ENCODE data around the gene LCT.
"Not testable (repeated sequence)": the region's sequence is repeated elsewhere in the genome, so short reads cannot be mapped to it uniquely, and the experiment has no call there.

Gene LCT

GRCh38 chr2:135800513-135801460, 36.2 kb downstream of the LCT start:
- in situ Hi-C loops (cut with MboI; ENCODE audit: low pct_unique_long_range_greater_than_20kb, low sequenced_read_pairs): no loop called here
- DNase-seq: no peak

- no peak for DNase-seq
- in situ Hi-C loops (cut with MboI; ENCODE audit: low pct_unique_long_range_greater_than_20kb, low sequenced_read_pairs): no loop called here
Measured at GRCh38 chr2:135799738-135800137, 37.2 kb downstream of the LCT start.

GRCh38 chr2:135798762-135799161, 38.2 kb downstream of the LCT start:
- in situ Hi-C loops (cut with MboI; ENCODE audit: low pct_unique_long_range_greater_than_20kb, low sequenced_read_pairs): no loop called here
- DNase-seq: no peak

GRCh38 chr2:135798275-135798705, 38.7 kb downstream of the LCT start:
- no peak for DNase-seq
- in situ Hi-C loops (cut with MboI; ENCODE audit: low pct_unique_long_range_greater_than_20kb, low sequenced_read_pairs): no loop called here

GRCh38 chr2:135797497-135798274, 39.3 kb downstream of the LCT start:
- in situ Hi-C loops (cut with MboI; ENCODE audit: low pct_unique_long_range_greater_than_20kb, low sequenced_read_pairs): no loop called here
- peak; percentile 94 for DNase-seq

- no peak for DNase-seq
- in situ Hi-C loops (cut with MboI; ENCODE audit: low pct_unique_long_range_greater_than_20kb, low sequenced_read_pairs): no loop called here
Measured at GRCh38 chr2:135796606-135797005, 40.4 kb downstream of the LCT start.

- DNase-seq: peak; percentile 48
- in situ Hi-C loops (cut with MboI; ENCODE audit: low pct_unique_long_range_greater_than_20kb, low sequenced_read_pairs): not testable (repeated sequence)
Measured at GRCh38 chr2:135795641-135796040, 41.3 kb downstream of the LCT start.

GRCh38 chr2:135792401-135793150, 44.4 kb downstream of the LCT start:
- DNase-seq: peak; percentile 34

GRCh38 chr2:135791418-135792190, 45.4 kb downstream of the LCT start:
- no peak for DNase-seq
- in situ Hi-C loops (cut with MboI; ENCODE audit: low pct_unique_long_range_greater_than_20kb, low sequenced_read_pairs): no loop called here

More at GRCh38 chr2:135792401-135793150, 44.4 kb downstream of the LCT start:
- in situ Hi-C loops (cut with MboI; ENCODE audit: low pct_unique_long_range_greater_than_20kb, low sequenced_read_pairs): no loop called here

GRCh38 chr2:135790423-135790822, 46.6 kb downstream of the LCT start:
- in situ Hi-C loops (cut with MboI; ENCODE audit: low pct_unique_long_range_greater_than_20kb, low sequenced_read_pairs): no loop called here
- no peak for DNase-seq

GRCh38 chr2:135786823-135787222, 50.2 kb downstream of the LCT start:
- DNase-seq: no peak
- in situ Hi-C loops (cut with MboI; ENCODE audit: low pct_unique_long_range_greater_than_20kb, low sequenced_read_pairs): no loop called here

GRCh38 chr2:135785032-135785431, 52.0 kb downstream of the LCT start:
- no peak for DNase-seq
- in situ Hi-C loops (cut with MboI; ENCODE audit: low pct_unique_long_range_greater_than_20kb, low sequenced_read_pairs): no loop called here

GRCh38 chr2:135783439-135783838, 53.5 kb downstream of the LCT start:
- in situ Hi-C loops (cut with MboI; ENCODE audit: low pct_unique_long_range_greater_than_20kb, low sequenced_read_pairs): no loop called here
- no peak for DNase-seq

- DNase-seq: no peak
- in situ Hi-C loops (cut with MboI; ENCODE audit: low pct_unique_long_range_greater_than_20kb, low sequenced_read_pairs): no loop called here
Measured at GRCh38 chr2:135782231-135782630, 54.8 kb downstream of the LCT start.

GRCh38 chr2:135776367-135776766, 60.6 kb downstream of the LCT start:
- no peak for DNase-seq
- in situ Hi-C loops (cut with MboI; ENCODE audit: low pct_unique_long_range_greater_than_20kb, low sequenced_read_pairs): no loop called here

- in situ Hi-C loops (cut with MboI; ENCODE audit: low pct_unique_long_range_greater_than_20kb, low sequenced_read_pairs): no loop called here
- no peak for DNase-seq
Measured at GRCh38 chr2:135775420-135775819, 61.6 kb downstream of the LCT start.

- in situ Hi-C loops (cut with MboI; ENCODE audit: low pct_unique_long_range_greater_than_20kb, low sequenced_read_pairs): no loop called here
- DNase-seq: peak; percentile 24
Measured at GRCh38 chr2:135773917-135774316, 63.1 kb downstream of the LCT start.

- in situ Hi-C loops (cut with MboI; ENCODE audit: low pct_unique_long_range_greater_than_20kb, low sequenced_read_pairs): no loop called here
- DNase-seq: no peak
Measured at GRCh38 chr2:135773319-135773718, 63.7 kb downstream of the LCT start.

GRCh38 chr2:135768863-135769262, 68.1 kb downstream of the LCT start:
- no peak for DNase-seq
- in situ Hi-C loops (cut with MboI; ENCODE audit: low pct_unique_long_range_greater_than_20kb, low sequenced_read_pairs): no loop called here

All from KBM-7 (cell line).